KMS-11 (cell line): Measurements from ENCODE around the gene RPL29.

ENCODE experiments used
- H2AFZ ChIP-seq: fragments of 200-600 bp; sonication (generic); 2 replicates; pipeline ENCODE4 v1.6.1; 2016; ENCODE audit warnings: antibody characterized with exemption, mixed run types, low read depth
- H3K27ac ChIP-seq: fragments of 200-600 bp; sonication (generic); 2 replicates; pipeline ENCODE4 v1.6.1; 2016; ENCODE audit warnings: mild to moderate bottlenecking, mixed run types
- H3K27me3 ChIP-seq: fragments of 200-600 bp; sonication (generic); 2 replicates; pipeline ENCODE4 v1.6.1; 2017; ENCODE audit warnings: mild to moderate bottlenecking, low read depth, mixed run types, moderate library complexity; ENCODE audit not compliant: insufficient read depth
- H3K36me3 ChIP-seq: fragments of 200-600 bp; sonication (generic); 2 replicates; pipeline ENCODE4 v1.6.1; 2017; ENCODE audit warnings: mild to moderate bottlenecking, mixed run types; ENCODE audit not compliant: insufficient read depth
- H3K4me1 ChIP-seq: fragments of 200-600 bp; sonication (generic); 2 replicates; pipeline ENCODE4 v1.6.1; 2016; ENCODE audit warnings: mild to moderate bottlenecking, low read depth, mixed run types; ENCODE audit not compliant: poor library complexity, severe bottlenecking
- H3K4me2 ChIP-seq: fragments of 200-600 bp; sonication (generic); 2 replicates; pipeline ENCODE4 v1.7.0; 2016; ENCODE audit warnings: mild to moderate bottlenecking, mixed run types
- H3K4me3 ChIP-seq: fragments of 200-600 bp; sonication (generic); IDR thresholded peaks from 2 replicates; pipeline ENCODE4 v1.6.1; 2017; ENCODE audit warnings: low read depth, low read length, mixed read lengths; ENCODE audit not compliant: insufficient read depth
- H3K79me2 ChIP-seq: fragments of 200-600 bp; sonication (generic); 2 replicates; pipeline ENCODE4 v1.6.1; 2016; ENCODE audit warnings: low read depth, mixed run types; ENCODE audit not compliant: insufficient read depth
- H3K9ac ChIP-seq: fragments of 200-600 bp; sonication (generic); 2 replicates; pipeline ENCODE4 v1.6.1; 2016; ENCODE audit warnings: mild to moderate bottlenecking, mixed run types
- H4K20me1 ChIP-seq: fragments of 200-600 bp; sonication (generic); 2 replicates; pipeline ENCODE4 v1.6.1; 2016; ENCODE audit warnings: mild to moderate bottlenecking, mixed run types; ENCODE audit not compliant: insufficient read depth
- CTCF ChIP-seq: fragments of 200-600 bp; sonication (generic); conservative IDR thresholded peaks from 2 replicates; pipeline ENCODE4 v1.6.1; 2017; ENCODE audit warnings: low read depth, mild to moderate bottlenecking, antibody characterized with exemption, low read length, moderate library complexity, mixed read lengths

The RPL29 gene

DNA sequence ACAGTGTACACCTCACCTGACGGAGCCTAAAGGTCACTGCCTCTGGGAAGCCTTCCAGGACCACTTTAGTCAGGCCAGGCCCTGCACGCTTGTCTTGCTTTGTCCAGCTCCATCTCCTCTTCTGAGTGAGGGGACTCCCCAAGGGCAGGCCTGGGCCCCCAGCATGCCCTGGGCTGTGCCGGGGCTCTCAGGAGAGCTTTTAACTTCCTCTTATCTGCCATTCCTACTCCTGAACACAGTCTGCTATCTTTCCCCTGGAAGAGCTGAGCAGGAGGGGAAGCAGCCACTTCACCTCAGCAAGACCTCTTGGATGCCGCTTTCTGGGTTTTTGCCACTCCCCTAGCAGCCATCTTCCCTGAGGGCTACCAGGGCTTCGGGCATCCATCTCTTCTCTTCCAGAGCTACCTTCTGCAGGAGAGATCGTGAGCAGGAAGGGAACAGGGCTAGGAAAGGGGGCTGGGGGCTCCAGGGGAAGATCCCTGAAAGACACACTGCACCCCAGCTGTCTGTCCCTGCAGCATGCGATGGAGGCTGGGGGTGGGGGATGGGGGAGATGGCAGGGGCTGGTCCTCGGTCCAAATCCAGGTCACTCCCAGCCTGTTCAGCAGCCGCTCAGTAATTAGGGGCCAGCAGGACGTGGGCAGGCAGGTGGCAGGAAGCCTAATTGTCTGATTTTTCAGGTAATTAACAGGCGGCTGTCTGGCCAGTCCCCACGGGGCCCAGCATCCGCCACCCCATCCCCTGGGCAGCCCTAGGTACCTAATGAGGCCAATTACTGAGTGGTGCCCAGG is 19.9 kb upstream of the RPL29 start:
- H2AFZ ChIP-seq: no peak overlapping the region
- no peaks in the 10 kb centered on the region for H3K4me1 ChIP-seq
- H3K9ac ChIP-seq: no peak overlapping the region
- H3K4me3 ChIP-seq: no peak overlapping the region
- H3K79me2 ChIP-seq: no peaks in the 10 kb centered on the region
- no peaks in the 10 kb centered on the region for H3K36me3 ChIP-seq
- H3K27ac ChIP-seq: no peak overlapping the region
- H4K20me1 ChIP-seq: no peaks in the 10 kb centered on the region
- TF ChIP-seq CTCF: no peak
- no peaks in the 10 kb centered on the region for H3K27me3 ChIP-seq
- H3K4me2 ChIP-seq: no peak overlapping the region

- no peak for TF ChIP-seq CTCF
- no peak overlapping the region for H2AFZ ChIP-seq
- H3K27me3 ChIP-seq: no peaks in the 10 kb centered on the region
- H3K4me3 ChIP-seq: no peak overlapping the region
- no peak overlapping the region for H3K4me2 ChIP-seq
- no peaks in the 10 kb centered on the region for H3K36me3 ChIP-seq
- no peak overlapping the region for H3K9ac ChIP-seq
- no peaks in the 10 kb centered on the region for H4K20me1 ChIP-seq
- no peaks in the 10 kb centered on the region for H3K4me1 ChIP-seq
- no peak overlapping the region for H3K27ac ChIP-seq
- H3K79me2 ChIP-seq: no peaks in the 10 kb centered on the region
These were observed 18.9 kb upstream of the RPL29 start for GRCh38 chr3:52014613-52015012.

DNA sequence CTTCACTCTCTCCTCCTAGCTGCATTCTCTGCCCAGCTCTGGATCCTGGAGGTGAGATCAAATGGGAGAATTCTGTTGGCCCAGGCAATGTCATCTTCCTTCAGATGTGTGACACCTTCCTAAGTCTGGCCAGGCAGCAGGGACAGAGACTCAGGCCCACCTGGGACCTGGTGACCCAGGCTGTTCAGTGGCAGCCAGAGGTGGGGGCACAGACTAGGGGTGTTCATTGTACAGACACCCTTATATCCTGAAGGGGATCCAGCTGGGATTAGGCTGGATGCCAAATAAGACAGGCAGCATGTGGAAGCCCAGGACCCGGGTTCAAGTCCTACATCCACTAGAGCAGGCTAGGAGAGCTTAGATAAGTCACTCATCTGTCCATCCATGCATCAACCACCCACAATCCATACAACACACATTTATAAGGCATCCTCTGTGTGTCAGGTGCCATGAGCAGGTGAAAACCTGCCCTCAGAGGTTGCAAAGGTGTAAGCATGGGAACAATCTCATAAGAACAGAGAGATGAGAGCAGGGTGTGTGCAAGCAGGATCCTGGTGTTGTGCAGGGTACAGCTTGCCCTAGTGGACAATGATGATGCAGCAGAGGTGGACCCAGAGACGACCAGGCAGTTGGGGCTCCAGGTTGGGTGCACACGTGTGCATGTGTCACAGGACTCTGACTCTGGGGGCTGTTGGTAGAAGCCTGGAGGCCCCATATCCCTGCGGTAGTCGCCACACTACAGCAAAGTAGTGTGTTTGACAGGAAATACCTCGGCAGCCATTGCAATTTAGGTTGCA is 18.3 kb upstream of the RPL29 start:
- no peak overlapping the region for H3K27ac ChIP-seq
- no peaks in the 10 kb centered on the region for H3K4me1 ChIP-seq

DNA sequence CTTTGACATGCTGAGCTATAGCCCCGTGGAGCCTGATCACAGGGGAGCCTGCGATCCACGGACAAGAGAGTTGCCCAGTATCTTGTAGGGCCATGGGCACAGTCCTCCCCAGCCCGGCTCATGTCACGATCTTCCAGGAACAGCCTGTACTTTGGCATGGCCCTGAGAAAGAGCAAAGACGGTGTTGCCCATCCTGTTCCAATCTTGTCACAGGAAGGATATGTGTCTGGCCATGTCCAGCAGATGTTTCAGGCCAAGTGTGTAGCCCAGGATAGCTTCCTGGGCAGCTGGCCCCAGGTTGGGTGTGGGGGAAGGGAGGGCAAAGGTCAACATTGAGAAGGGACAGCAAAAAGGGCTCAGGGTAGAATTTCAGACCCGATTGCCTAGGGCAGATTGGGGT is 17.0 kb upstream of the RPL29 start:
- Histone ChIP-seq H4K20me1 (no peaks in the 10 kb centered on the region), H3K4me1 (no peaks in the 10 kb centered on the region), H3K4me3 (no peak overlapping the region), H3K36me3 (no peaks in the 10 kb centered on the region), H2AFZ (no peak overlapping the region), H3K9ac (no peak overlapping the region), H3K27me3 (no peaks in the 10 kb centered on the region), H3K4me2 (no peak overlapping the region), H3K79me2 (no peaks in the 10 kb centered on the region), H3K27ac (no peak overlapping the region)
- TF ChIP-seq CTCF: no peak

More for the DNA sequence above, 18.3 kb upstream of the RPL29 start:
- Histone ChIP-seq H3K36me3 (no peaks in the 10 kb centered on the region), H3K27me3 (no peaks in the 10 kb centered on the region), H3K4me3 (no peak overlapping the region), H3K4me2 (no peak overlapping the region), H3K79me2 (no peaks in the 10 kb centered on the region), H2AFZ (no peak overlapping the region), H3K9ac (no peak overlapping the region), H4K20me1 (no peaks in the 10 kb centered on the region)
- TF ChIP-seq CTCF: no peak
